ENCODE data around the gene SIX6. TPM values are rescaled to one million over a fixed set of nuclear protein-coding genes. Genes with fewer than 3 reads are reported as not detected.

Gene SIX6
- total RNA-seq, 1 donor from 2014 or later, result not detected

- H3K27me3 Mint-ChIP-seq, result peaks cover 88% of the 10 kb centered on the region
- H3K27ac Mint-ChIP-seq, result no peak overlapping the region
- TF ChIP-seq, protein P1, sequence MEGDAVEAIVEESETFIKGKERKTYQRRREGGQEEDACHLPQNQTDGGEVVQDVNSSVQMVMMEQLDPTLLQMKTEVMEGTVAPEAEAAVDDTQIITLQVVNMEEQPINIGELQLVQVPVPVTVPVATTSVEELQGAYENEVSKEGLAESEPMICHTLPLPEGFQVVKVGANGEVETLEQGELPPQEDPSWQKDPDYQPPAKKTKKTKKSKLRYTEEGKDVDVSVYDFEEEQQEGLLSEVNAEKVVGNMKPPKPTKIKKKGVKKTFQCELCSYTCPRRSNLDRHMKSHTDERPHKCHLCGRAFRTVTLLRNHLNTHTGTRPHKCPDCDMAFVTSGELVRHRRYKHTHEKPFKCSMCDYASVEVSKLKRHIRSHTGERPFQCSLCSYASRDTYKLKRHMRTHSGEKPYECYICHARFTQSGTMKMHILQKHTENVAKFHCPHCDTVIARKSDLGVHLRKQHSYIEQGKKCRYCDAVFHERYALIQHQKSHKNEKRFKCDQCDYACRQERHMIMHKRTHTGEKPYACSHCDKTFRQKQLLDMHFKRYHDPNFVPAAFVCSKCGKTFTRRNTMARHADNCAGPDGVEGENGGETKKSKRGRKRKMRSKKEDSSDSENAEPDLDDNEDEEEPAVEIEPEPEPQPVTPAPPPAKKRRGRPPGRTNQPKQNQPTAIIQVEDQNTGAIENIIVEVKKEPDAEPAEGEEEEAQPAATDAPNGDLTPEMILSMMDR (IDR thresholded peaks at IDR 0.05; ENCODE audit: unreplicated experiment), result no peak
- no peaks in the 10 kb centered on the region for H3K9me3 Mint-ChIP-seq (ENCODE audit: low read depth)
- no peak for DNase-seq (ENCODE audit: low spot score, unreplicated experiment)
- peaks cover 1% of the 10 kb centered on the region for H3K4me1 Mint-ChIP-seq (ENCODE audit: low read depth)
- H3K36me3 Mint-ChIP-seq (ENCODE audit: insufficient read depth), result no peaks in the 10 kb centered on the region
- no peak overlapping the region for H3K4me3 Mint-ChIP-seq (ENCODE audit: low read depth)
These were observed 4.1 kb downstream of the SIX6 start for GRCh38 chr14:60512973-60513571.

DNA sequence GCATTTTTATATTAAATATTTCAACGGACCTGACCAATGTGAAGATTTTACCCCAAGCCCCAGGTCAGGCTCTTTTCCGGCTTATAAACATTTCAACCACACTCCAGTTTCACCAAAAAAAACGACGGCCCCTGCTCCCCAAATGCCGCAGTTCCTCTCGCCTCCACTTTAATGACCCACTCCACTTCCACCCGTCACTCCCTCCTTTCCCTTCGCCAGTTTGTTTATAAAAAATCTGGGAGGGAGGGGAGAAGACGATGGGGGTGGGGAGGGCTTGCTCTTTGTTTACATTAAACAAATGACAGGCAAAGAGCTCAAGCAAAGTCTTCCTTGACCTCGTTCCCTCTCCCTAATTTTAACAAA, 5.4 kb downstream of the SIX6 start:
- Mint-ChIP-seq H3K4me1 (ENCODE audit: low read depth) (peaks cover 1% of the 10 kb centered on the region), H3K4me3 (ENCODE audit: low read depth) (peak overlapping the region; percentile 70), H3K27me3 (peaks cover 78% of the 10 kb centered on the region), H3K27ac (peak overlapping the region; percentile 52), H3K36me3 (ENCODE audit: insufficient read depth) (no peaks in the 10 kb centered on the region), H3K9me3 (ENCODE audit: low read depth) (no peaks in the 10 kb centered on the region)
- DNase-seq (ENCODE audit: low spot score, unreplicated experiment), result no peak
- TF ChIP-seq, protein P1 (IDR thresholded peaks at IDR 0.05; ENCODE audit: unreplicated experiment), result no peak

GRCh38 chr14:60514741-60515491, 6.0 kb downstream of the SIX6 start:
- Mint-ChIP-seq H3K4me1 (ENCODE audit: low read depth) (peaks cover 1% of the 10 kb centered on the region), H3K27ac (peak overlapping the region; percentile 52), H3K36me3 (ENCODE audit: insufficient read depth) (no peaks in the 10 kb centered on the region), H3K27me3 (peaks cover 74% of the 10 kb centered on the region), H3K4me3 (ENCODE audit: low read depth) (peak overlapping the region; percentile 70), H3K9me3 (ENCODE audit: low read depth) (no peaks in the 10 kb centered on the region)
- TF ChIP-seq, protein P1 (IDR thresholded peaks at IDR 0.05; ENCODE audit: unreplicated experiment), result peak; percentile 75
- DNase-seq (ENCODE audit: low spot score, unreplicated experiment), result peak; percentile 61

GRCh38 chr14:60515511-60516289, 6.8 kb downstream of the SIX6 start:
- TF ChIP-seq, protein P1 (IDR thresholded peaks at IDR 0.05; ENCODE audit: unreplicated experiment), result no peak

DNA sequence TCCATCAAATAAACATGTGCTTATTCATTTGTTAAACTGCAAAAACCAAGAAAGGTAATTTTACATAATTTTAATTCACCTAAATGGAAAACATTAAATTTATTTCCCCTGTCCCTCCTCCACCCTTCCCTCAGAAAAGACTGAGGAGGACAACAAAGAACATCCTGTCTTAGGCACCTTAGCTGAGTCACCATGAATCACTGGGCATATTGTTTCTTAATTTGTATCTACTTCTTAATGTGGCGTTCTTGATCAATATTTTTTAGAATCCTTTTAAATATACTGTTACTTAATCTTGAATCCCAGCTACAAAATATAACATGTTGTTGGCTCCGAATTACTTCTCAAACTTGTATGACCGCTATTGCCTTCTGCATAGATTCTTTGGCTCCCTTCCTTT, 23.5 kb downstream of the SIX6 start:
- peaks cover 11% of the 10 kb centered on the region for H3K27me3 Mint-ChIP-seq
- no peak overlapping the region for H3K4me3 Mint-ChIP-seq (ENCODE audit: low read depth)

More at GRCh38 chr14:60515511-60516289, 6.8 kb downstream of the SIX6 start:
- H3K27me3 Mint-ChIP-seq, result peaks cover 74% of the 10 kb centered on the region
- no peaks in the 10 kb centered on the region for H3K36me3 Mint-ChIP-seq (ENCODE audit: insufficient read depth)
- H3K4me3 Mint-ChIP-seq (ENCODE audit: low read depth), result peak overlapping the region; percentile 37
- DNase-seq (ENCODE audit: low spot score, unreplicated experiment), result peak; percentile 31
- no peak overlapping the region for H3K27ac Mint-ChIP-seq
- peaks cover 1% of the 10 kb centered on the region for H3K4me1 Mint-ChIP-seq (ENCODE audit: low read depth)
- no peaks in the 10 kb centered on the region for H3K9me3 Mint-ChIP-seq (ENCODE audit: low read depth)

More for the DNA sequence above, 23.5 kb downstream of the SIX6 start:
- no peaks in the 10 kb centered on the region for H3K9me3 Mint-ChIP-seq (ENCODE audit: low read depth)
- TF ChIP-seq, protein P1 (IDR thresholded peaks at IDR 0.05; ENCODE audit: unreplicated experiment), result no peak
- peaks cover 11% of the 10 kb centered on the region for H3K4me1 Mint-ChIP-seq (ENCODE audit: low read depth)
- no peak for DNase-seq (ENCODE audit: low spot score, unreplicated experiment)
- H3K36me3 Mint-ChIP-seq (ENCODE audit: insufficient read depth), result no peaks in the 10 kb centered on the region
- no peak overlapping the region for H3K27ac Mint-ChIP-seq

Data from progenitor cell of endocrine pancreas (in vitro differentiated cells).